Medulla oblongata (tissue), 1 donor: Measurements from ENCODE around the gene ABLIM2.
A peak's percentile ranks its signal among the peaks of the same experiment; 100 is the strongest.

Source experiments
- DNase-seq: peaks from one replicate; pipeline ENCODE4 v3.0.0-alpha.2; 2015; ENCODE audit errors: extremely low spot score

Gene ABLIM2

DNA sequence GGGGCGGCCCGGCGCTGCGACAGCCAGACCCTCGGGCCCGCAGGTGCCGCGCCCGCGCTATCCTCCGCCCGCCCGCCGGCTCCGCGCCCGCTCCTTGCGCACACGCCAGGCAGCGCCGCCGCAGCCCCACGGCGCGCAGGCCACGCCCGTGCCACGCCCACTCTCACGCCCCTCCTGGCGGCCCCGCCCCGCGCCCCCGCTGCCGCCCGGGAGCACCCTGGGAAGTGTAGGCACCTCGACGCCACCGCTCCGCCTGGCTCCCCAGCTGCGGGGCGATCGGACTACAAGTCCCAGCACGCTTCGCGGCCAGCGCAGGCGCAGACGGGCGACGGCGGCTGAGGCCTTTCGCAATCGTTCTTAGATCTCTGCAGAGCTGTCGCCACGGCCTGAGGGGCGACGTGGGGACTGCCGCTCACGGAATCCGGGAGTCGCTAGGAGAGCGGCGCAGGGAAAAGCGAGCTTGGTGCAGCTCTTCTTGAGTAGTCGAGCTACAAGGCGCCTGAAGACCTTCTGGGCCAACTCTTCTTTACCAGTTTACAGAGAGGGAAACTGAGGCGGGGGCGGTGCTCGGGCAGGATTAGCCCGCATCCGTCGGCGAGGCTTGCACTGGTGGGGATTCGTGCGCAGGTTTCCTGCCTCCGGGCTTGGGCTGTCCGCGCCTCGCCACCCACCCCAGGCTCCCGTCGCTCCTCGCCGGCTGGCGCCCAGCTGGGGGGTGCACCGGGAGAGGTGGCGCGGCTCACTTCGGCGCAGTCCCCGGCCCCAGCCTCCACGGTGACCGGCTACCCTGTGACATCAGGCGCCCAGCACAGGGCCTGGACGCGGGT, at the start of gene ABLIM2:
ABLIM2 (minus strand) TSS at position 104 of the 827 bp plus-strand sequence. CDS start 124 bp downstream, outside the sequence.
- peak; percentile 97 for DNase-seq

DNA sequence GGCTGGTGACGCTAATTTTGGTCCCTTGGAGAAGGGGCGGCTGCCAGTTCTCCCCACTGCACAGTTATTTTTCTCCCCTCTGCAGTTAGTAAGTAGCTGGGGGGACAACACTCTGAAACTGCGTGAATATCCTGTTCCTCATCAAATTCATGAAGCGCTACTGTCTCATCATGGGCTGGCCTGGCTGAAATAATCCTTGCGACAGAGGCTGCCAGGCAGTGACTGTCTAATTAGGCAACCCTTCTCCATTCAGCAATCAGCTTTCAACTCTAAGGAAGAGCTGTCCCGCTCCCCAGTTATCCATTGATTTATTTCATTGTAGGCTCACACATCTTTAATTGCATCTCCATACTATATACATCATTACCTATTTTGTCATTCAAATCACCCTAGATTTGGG, 48.7 kb upstream of the ABLIM2 start:
- no peak for DNase-seq

DNA sequence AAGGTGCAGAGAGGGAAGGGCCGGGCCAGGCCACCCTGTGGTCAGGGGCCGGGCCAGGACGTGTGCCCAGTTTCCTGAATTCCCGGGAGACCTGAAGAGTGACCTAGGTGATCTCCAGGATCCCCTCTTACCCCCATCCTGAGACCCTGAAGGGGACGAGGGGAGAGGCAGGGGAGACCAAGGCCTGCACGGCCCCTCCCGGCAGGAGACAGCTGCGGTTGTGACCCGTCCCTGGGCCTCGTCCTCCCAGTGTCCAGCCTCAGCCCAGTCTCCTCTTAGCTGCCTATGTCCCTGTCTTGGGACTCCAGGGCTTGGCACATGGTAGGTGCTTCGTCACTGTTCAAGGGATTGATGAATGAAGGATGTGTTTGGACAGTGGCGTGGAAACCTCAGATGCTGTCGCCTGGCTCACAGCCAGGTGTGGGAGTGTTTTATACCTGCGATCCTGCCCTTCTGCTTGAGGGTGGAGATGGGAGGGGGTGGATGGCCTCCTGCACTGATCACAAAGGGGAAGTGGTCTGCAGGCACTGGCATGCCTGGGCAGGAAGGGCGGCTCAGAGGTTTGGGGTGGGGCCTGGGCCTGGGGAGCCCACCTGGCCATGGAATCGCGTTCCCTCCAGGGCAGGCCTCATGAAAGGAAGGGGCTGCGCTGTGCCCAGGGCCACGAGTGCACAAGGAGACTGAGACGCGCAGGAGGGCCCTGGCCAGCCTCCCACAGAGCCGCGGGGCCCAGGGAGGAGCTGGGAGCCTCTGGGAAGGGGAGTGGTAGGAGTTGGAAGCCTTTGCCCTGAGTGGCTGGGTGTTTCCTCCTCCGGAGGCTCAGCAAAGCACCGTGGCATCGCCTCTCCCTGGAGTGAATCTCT, 47.4 kb upstream of the ABLIM2 start:
- DNase-seq: no peak

DNA sequence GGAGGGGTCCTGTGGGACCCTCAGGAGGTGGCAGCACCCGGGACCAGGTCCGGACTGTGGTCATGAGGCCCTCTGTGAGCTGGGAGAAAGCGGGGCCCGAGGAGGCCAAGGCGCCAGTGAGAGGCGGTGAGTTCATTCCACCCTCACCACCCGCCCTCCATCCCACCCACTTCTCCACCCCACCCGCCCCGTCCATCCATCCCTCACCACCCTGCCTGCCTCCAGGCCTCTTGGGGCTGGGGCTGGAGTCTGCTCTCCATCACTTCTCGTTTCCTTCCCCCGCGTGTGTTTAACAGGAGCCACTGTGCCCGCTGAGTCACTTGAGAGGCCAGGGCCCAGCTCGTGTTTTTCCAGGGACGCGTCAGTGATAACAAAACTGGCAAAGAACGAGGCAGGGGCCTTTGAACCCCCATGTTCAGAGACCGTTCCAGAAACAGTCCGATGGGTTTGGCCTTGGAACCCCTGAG, 46.7 kb upstream of the ABLIM2 start:
- no peak for DNase-seq

DNA sequence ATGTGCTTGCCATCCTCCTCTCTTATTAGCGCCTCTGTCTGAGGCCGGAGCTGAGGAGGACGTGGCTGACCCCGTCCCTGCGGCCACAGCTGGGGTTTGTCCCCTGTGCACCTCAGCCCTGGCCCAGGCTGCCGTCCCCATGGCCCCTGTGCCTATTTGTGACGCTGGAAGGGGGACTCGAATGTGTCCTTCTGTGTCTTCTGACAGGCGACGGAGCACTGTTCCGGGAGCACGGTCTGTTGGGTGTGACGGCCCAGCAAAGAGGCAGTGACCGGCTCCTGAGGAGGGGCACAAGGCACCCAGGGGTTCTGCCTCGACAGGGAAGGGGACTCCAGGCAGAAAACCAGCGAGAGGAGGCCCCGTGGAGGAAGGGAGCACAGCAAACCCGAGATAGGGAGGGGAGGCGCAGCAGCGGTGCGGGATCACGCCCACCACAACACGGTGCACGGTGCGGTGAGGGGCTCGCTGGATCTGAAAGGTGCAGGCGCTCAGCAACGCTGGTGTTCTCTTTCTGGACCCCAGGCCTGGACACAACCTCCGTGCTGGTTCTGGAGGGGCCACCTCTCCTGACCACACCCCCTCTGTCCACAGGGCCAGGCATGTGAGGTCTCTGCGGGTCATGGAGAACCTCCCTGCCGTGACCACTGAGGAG, 46.1 kb upstream of the ABLIM2 start:
- DNase-seq: no peak

DNA sequence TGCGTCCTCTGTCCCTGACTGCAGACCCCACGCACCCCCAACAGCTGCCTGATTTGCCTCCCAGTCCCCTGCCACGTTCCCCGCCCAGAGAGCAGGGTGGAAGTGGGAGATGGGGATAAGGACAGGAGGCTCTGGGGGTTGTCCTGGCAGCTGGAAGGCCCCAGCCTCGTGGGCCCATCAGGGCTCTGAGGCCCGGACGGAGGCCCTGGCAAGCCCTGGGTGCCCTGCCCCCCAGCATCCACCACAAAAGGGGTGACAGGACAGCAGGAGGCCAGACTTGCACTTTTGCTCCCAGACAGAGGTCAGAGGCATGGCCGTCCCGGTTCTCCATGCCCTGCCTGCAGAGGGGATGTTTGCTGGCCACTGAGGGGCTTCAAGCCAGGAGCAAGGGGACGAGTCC, 45.2 kb upstream of the ABLIM2 start:
- no peak for DNase-seq

DNA sequence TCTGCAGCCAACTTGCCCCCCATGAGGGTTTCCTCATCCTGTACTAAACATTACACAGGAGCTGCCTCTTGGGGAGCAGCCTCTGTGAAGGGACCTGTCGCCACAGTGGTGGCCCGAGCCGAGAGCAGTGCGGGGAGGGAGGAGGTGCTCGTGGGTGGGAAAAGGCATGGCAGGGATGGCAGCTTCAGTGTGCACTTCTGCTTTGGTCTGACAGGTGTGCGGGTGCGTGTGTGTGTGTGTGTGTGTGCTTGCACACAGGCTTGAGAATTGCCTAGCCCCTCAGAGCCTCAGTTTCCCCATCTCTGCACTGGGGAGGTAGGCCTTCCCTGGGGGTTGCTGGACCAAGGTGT, 44.4 kb upstream of the ABLIM2 start:
- DNase-seq: no peak

DNA sequence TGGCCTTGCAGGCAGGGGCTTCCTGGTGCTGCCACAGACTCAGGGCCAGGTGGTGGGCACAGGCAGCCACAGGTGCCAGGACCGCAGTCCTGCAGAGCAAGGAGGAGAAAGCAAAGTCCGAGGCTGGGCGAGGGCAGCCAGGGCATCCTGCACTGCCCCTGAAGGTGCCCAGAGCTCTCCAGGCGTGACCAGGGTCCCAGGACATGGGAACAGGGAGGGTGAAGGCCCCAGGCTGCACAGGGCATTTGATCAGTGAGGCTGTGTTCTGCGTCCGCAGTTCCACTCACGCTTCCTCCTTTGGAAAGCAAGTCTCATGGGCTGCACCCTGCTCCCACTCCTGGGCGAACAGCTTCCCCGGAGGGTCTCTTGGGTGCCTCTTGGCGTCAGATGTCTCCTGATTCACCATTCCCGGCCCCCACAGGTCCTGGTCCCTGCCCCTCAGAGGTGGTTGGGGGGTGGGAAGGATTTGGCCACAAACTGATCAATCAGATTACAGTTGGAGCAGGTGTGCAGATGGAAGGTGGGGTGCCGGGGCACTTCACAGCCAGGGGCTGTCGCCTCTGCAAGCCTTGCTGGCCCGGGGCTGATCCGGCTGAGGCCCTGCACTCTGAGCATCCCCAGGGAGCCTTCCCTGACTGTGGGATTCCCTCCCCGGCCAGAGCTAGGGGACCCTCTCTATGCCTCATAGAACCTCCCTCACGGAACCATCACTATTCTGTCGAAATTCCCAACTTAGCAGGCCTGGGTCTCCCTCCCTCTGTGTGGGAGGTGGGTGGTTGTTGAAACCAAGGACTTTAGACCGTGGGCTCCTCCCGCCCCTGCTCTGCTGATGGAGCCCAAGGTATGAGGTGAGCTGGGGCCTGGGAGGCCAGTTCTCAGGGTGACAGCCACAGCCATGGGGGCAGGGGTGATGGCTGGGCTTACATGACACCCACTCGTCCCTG, 43.8 kb upstream of the ABLIM2 start:
- no peak for DNase-seq

DNA sequence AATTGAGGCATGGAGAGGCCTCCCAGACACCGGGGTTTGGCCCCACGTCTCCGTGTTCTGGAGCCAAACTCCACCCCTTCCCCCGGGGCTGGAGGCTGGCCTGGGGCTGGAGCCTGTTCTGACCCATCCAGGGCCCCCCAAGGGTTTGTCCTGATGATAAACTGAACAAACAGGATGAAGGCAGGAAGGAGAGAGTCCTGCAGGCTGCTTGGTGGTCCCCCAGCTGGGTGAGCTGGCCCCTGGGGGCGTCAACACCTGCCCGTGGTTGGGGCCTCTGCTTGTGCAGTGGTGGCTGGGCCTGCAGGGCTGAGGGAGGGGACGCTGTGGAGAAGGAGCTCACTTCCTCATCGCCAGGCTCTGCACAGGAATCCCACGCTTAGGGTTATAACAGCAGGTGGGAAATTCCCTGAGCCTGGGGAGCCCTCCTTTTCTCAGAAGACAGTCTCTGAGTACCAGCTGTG, 42.7 kb upstream of the ABLIM2 start:
- no peak for DNase-seq

DNA sequence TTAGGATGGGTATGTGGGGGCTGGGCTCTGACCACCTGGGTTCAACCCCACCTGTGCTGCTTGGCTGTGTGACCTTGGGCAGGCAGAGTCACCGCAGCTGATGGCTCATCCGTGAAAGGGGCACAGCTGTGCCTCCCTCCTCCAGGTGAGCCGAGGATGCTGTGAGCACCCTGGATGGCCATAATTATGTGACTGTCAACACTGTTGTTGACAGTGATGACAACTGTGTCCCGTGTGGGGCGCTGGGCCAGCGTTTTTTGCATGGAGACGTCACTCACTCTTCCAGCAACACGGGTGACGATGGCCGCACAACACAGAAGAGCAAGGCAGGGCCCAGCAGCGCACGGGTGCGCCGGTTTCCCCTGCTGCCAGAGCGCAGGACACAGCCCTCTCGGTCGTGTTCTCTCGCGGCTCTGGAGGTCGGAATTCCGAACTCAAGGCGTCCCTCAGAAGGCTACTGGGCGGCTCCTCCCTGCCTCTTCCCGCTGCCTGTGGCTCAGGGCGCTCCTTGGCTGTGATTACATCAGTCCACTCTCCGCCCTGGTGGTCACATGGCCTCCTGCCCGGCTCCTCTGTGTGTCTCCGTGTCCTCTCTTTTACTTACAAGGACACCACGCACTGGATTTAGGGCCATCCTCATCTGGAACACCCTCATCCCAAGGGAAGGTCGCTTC, 41.8 kb upstream of the ABLIM2 start:
- DNase-seq: peak; percentile 42

DNA sequence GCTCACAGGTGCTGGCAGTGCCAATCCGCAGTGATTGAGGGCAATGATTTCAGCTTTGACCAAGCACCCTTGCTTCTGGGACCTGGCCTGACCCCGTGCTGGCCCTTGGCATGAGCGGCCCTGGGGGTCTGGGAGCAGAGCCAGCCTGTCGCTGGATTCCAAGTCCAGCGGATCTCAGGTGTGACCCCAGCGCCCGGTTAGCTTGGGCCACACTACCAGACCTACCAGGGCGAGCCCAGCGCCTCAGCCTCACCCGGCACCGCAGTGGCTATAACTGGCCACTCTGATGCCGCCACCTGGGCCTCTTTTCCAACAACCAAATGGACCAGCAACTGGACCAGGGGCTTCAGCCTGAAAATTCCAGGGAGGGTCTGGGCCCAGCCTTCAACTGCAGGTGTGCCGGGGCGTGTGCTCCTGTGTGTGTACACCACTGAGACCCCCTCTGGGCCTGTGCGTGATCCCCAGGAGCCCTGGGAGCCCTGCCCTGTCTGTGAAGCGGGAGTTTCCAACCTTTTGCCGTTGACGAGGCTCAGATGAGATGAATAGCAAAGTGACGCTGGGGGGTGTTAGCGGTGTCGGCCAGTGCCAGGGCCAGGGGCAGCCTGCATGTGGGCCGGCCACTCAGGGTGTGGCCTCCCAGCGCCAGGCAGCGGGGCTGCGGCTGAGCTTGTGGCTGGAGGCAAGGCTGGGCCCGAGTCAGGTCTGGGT, 41.1 kb upstream of the ABLIM2 start:
- DNase-seq: no peak

DNA sequence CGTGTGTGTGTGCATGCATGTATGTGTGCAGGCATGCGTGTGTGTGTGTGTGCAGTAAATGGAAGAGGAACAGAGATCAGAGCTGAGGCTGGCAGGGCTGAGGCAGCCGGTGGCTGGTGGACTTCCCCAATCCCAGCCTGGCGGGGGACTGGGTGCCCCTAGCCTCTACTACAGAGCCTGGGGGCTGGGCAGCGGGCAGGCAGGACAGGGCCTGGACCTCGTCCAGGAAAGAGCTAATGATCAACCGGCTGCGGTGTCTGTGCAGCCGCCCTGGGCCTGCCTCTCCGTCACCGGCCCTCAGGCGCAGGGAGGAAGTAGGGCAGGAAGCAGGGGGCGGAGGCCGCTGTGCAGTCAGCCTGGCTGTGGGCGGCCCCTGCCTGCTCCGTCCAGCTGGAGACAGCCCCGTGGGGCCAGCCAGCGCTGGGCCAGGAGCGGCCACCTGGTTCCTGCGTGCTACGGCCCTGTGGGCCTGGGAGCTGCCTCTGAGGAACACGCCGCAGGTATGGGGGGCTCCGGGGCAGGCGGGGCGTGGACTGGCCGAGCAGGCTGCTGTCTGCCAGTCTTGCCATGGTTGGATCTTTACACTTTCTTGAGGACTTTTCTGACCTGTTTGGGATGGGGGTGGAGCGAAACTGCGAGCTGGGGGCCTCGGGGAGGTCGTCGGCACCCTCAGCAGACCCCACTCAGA, 40.4 kb upstream of the ABLIM2 start, which contains the start of gene SH3TC1:
SH3TC1 (plus strand) TSS at position 385 of the 688 bp plus-strand sequence. CDS start 5,905 bp downstream, outside the sequence.
- peak; percentile 88 for DNase-seq

DNA sequence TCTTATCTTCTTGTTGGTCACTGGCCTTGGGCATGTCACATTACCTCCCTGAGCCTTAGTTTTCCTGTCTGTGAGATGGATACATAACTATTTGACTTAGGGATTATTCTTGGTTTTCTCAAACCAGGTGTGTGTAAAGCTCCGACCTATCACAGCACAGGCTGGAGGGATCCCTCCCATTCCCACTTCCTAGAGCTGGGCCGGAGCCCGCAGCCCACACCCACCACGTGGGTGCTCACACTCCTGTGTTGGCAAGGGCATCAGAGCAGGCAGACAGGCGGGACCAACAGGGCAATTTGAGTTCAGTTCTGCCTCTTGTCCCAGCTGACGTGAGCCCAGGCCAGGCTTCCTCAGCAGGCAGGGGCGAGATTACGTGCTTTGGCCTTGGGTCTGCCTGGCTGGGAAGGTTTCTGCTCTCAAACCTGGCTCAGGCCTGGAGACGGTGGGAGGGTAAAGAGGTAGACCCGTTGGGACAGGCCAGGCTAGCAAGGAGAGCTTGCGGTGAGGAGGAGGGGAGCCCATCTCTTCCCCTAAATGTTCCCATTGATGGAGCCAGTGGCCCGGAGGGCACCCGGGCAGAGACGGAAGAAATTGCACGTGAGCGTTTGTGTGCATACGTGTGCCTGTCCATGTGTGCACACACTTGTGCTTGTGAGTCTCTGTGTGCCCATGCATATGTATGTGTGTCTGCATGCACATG, 39.7 kb upstream of the ABLIM2 start:
- peak; percentile 27 for DNase-seq

DNA sequence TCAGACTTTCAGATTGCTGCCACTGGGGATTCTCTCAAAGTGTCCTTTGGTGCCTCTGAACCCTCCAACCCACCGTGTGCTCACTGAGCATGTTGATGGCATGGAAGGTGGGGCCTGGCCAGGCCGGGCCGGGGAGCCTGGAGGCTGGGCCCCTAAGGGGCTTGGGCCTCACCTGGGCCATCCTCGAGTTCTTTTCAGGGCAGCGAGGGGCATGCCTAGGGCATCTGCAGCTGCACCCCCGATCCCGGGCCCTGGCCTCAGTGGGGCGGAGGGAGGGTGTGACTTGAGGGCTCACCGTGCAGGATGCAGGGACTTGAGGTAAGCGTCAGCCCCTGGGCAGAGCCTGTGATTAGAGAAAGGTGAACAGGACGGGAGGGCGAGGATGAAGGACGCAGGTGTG, 38.9 kb upstream of the ABLIM2 start:
- no peak for DNase-seq

DNA sequence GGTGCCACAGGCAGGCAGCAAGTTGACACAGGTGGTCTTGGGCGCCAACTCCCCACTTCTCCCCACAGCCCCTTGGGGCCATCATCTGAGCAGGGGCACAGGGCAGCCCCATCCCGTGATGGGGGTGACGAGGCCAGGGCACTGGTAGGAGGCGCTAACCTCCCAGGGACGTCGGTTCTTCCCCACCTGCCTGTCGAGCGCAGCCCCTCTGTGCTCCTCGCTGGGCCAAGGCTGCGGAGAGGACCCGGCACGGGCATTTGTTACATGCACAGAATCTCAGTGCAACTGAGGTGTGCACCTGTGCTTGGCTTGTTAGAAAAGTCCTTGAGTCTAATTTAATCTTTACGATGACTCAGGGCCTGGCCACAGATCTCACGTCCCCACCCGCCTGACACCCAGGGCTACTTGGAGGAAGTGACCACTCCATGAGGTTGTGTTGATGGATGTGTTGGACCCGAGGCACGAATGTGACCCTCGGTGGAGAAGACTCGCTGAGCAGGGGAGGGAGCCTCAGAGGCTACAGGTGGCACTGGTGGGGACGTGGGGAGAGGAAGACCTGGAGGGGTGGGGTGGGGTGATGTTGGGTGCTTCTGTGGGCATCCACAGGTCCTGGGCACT, 37.3 kb upstream of the ABLIM2 start:
- no peak for DNase-seq

DNA sequence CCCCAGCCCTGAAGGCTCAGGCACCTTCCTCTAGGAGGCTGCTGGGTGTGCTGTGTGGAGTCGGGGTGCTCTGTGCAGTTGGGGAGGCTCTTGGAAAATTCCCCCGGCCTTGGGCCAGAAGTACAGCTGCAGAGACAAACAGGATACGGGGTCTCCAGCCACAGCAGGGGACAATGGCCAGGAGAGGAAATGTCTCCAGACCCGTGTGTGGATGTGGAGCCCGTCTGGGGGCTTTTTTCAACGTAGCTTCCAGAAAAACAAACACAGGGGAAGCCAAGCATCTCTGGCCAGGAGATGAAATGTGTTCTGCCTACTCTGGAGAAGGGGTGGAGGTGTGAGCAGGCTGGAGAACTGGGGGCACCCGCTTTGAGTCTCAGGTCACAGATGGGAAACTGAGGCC, 36.8 kb upstream of the ABLIM2 start:
- no peak for DNase-seq

DNA sequence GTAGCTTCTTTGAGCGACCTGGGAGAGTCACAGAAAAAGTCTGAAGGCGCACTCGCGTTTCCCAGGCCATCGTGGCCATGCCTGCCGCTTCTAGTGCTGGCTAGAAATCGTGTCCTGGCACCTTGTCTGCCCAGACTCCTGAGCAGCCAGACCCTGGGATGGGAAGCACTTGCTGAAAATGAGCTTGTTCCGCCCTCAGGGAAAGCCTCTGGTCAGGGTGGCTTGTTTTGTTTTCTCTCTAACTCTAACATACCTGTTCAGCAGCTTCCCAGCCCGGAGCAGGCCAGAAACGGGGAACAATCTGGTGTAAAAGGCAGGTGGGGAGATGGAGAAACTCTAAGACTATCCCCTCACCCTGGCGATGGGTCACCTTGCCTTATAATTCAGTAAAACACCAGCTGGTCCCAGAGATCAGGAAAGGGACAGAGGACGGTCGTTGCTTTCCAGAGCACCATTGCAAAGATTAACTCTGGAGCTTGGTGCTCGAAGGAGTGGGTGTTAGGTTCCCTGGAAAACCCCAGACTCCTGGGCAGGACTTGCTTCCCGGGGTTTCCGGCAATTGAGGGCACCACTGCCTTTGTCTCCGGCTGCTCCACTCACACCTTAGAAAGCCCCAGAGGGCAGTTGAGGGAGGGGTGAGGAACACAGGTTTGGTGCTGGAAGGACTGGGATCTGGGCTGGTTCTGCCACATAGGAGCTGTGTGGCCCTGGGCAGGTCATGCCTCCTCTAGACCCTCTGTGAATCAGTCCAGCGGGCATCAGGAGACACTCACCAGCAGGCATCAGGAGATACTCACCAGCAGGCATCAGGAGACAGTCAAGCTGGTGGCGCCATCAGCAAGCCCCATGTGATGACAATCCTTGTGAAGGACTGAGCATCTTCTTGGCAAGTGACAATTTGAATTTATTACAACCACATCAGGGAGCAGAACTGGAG, 36.0 kb upstream of the ABLIM2 start:
- no peak for DNase-seq
